Right lobe of liver (tissue), 6 donors: Measurements from ENCODE around the gene SPTA1. TPM values are rescaled to one million over a fixed set of nuclear protein-coding genes. Genes with fewer than 3 reads are reported as not detected.
A peak's percentile ranks its signal among the peaks of the same experiment; 100 is the strongest.

Source experiments
- ATAC-seq, 4 donors: fragments of 200-7000 bp; cut with Tn5 transposase; one replicate each; pipeline ENCODE4 v1.9.1; 2020; ENCODE audit warnings: mild to moderate bottlenecking in 4 of 4, moderate library complexity in 4 of 4
- DNase-seq, 3 donors: peaks; one replicate each; pipeline ENCODE4 v3.0.0-alpha.2; 2020
- H3K27ac ChIP-seq, 3 donors: fragments of 200-600 bp; one replicate each; pipeline ENCODE4 v1.8.0; 2022
- H3K27me3 ChIP-seq, 2 donors: fragments of 200-600 bp; one replicate each; pipeline ENCODE4 v1.8.0; 2022
- H3K36me3 ChIP-seq, 4 donors: fragments of 200-600 bp; sonication (generic) in 1 of 4; one replicate each; pipeline versions ENCODE4 v1.5.1 to v1.8.0; 2017 to 2022; ENCODE audit warnings: control low read depth in 1 of 4
- H3K4me1 ChIP-seq, 4 donors: fragments of 200-600 bp; sonication (generic) in 1 of 4; one replicate each; pipeline versions ENCODE4 v1.5.1 to v1.8.0; 2017 to 2022; ENCODE audit warnings: control low read depth in 1 of 4
- H3K4me3 ChIP-seq, 3 donors: fragments of 200-600 bp; one replicate each; pipeline ENCODE4 v1.8.0; 2022
- H3K9me3 ChIP-seq, 4 donors: fragments of 200-600 bp; sonication (generic) in 1 of 4; one replicate each; pipeline versions ENCODE4 v1.5.1 to v1.8.0; 2017 to 2022; ENCODE audit warnings: control low read depth in 1 of 4
- CTCF ChIP-seq, 4 donors: fragments of 200-600 bp in 3 of 4; fragments of 450-650 bp in 1 of 4; IDR thresholded peaks; one replicate each; pipeline versions ENCODE4 v1.5.1 to v1.8.0; 2016 to 2022; ENCODE audit warnings: antibody characterized with exemption in 4 of 4, mild to moderate bottlenecking in 2 of 4
- POLR2A ChIP-seq: fragments of 450-650 bp; IDR thresholded peaks from one replicate; pipeline ENCODE4 v1.6.1; 2017; ENCODE audit warnings: antibody characterized with exemption, mild to moderate bottlenecking
- WGBS: methylation state at CpG from one replicate; pipeline ENCODE4 v1.1.6; 2018; ENCODE audit warnings: low coverage, low lambda C conversion rate; ENCODE audit not compliant: insufficient coverage; ENCODE audit errors: missing lambda C conversion rate; 5-methylcytosine and 5-hydroxymethylcytosine counted together
- intact Hi-C, 2 donors: fragments of 100-400 bp; cut with DNase I; formaldehyde crosslinking; loops; one replicate each; pipeline versions ENCODE4 v1.11.2 to v1.14.1; 2022
- total RNA-seq, 6 experiments: library from RNA; depleted of rRNA in 2 of 6; stranded (reverse); fragments of >200 nt in 2 of 6; fragmentation: NEBNext Ultra II Directional in 3 of 6; extraction: Animal tissue kit (Norgen Biotek cat#: 25700) in 3 of 6; gene quantifications; one replicate each; pipeline versions ENCODE4 v1.1.0 to v1.2.4, GENCODE V29; 2016 to 2023
- donor health status: DM: no; HTN: yes; CAD: no.
- donor health status: DM: no; HTN: no; CAD: no.
- donor health status: DM: no; HTN: no; CAD: no.
- donor health status: DM: no; HTN: yes; CAD: no.
- donor health status: DM: no; HTN: yes; CAD: no.

SPTA1 gene
- total RNA-seq, 6 experiments from 2014 or later: 0.18 to 4.3 (median 1.0) TPM; not detected in 2

GRCh38 chr1:158646465-158646864, 40.0 kb downstream of the SPTA1 start:
- Histone ChIP-seq H3K27me3 (no peaks in the 10 kb centered on the region), H3K9me3 (no peaks in the 10 kb centered on the region), H3K27ac (no peak overlapping the region), H3K36me3 (no peaks in the 10 kb centered on the region), H3K4me1 (no peaks in the 10 kb centered on the region), H3K4me3 (no peak overlapping the region)
- peak in 2 of 4 donors; percentile 32 to 67 for ATAC-seq
- WGBS: 67% methylated on average over 1 of the region's 1 CpG
- intact Hi-C loops: no loop called here
- no peak for DNase-seq
- no peak for TF ChIP-seq POLR2A

- no peaks in the 10 kb centered on the region for H3K9me3 ChIP-seq
- intact Hi-C loops: no loop called here
- WGBS: 30% methylated on average over 2 of the region's 2 CpGs
- DNase-seq: no peak
- no peak overlapping the region for H3K27ac ChIP-seq
- no peaks in the 10 kb centered on the region for H3K4me1 ChIP-seq
- TF ChIP-seq POLR2A (no peak), CTCF (IDR thresholded peaks at IDR 0.05) (no peak)
- no peaks in the 10 kb centered on the region for H3K36me3 ChIP-seq
- ATAC-seq: peak in 1 of 4 donors; percentile 14
- H3K4me3 ChIP-seq: no peak overlapping the region
- H3K27me3 ChIP-seq: no peaks in the 10 kb centered on the region
Measured at GRCh38 chr1:158644449-158644848, 42.1 kb downstream of the SPTA1 start.

- TF ChIP-seq CTCF (IDR thresholded peaks at IDR 0.05) (no peak), POLR2A (no peak)
- DNase-seq (no peak), ATAC-seq (no peak)
- intact Hi-C loops: no loop called here
- H3K4me3 ChIP-seq: no peak overlapping the region
- no peaks in the 10 kb centered on the region for H3K27me3 ChIP-seq
- H3K36me3 ChIP-seq: no peaks in the 10 kb centered on the region
- H3K27ac ChIP-seq: no peak overlapping the region
- no peaks in the 10 kb centered on the region for H3K9me3 ChIP-seq
- H3K4me1 ChIP-seq: no peaks in the 10 kb centered on the region
Measured at GRCh38 chr1:158638904-158639303, 47.6 kb downstream of the SPTA1 start.

- no peak overlapping the region for H3K27ac ChIP-seq
- H3K9me3 ChIP-seq: no peaks in the 10 kb centered on the region
- TF ChIP-seq POLR2A (no peak), CTCF (IDR thresholded peaks at IDR 0.05) (no peak)
- no peaks in the 10 kb centered on the region for H3K36me3 ChIP-seq
- intact Hi-C loops: no loop called here
- H3K4me1 ChIP-seq: no peaks in the 10 kb centered on the region
- ATAC-seq: no peak
- DNase-seq: no peak
- H3K4me3 ChIP-seq: no peak overlapping the region
- 71% methylated on average over 4 of the region's 4 CpGs for WGBS
- H3K27me3 ChIP-seq: no peaks in the 10 kb centered on the region
Measured at GRCh38 chr1:158638146-158638545, 48.4 kb downstream of the SPTA1 start.

- no peaks in the 10 kb centered on the region for H3K27me3 ChIP-seq
- TF ChIP-seq POLR2A: no peak
- no peak for TF ChIP-seq CTCF (IDR thresholded peaks at IDR 0.05)
- no peaks in the 10 kb centered on the region for H3K36me3 ChIP-seq
- no peak for DNase-seq
- intact Hi-C loops: no loop called here
- H3K4me3 ChIP-seq: no peak overlapping the region
- H3K4me1 ChIP-seq: no peaks in the 10 kb centered on the region
- 66% methylated on average over 3 of the region's 3 CpGs for WGBS
- H3K9me3 ChIP-seq: no peaks in the 10 kb centered on the region
- no peak overlapping the region for H3K27ac ChIP-seq
- ATAC-seq: no peak
Measured at GRCh38 chr1:158613764-158614163, 72.8 kb downstream of the SPTA1 start.
